SK-N-SH (cell line): ENCODE results near the gene IL1R1. TPM values are rescaled to one million over a fixed set of nuclear protein-coding genes. Genes with fewer than 3 reads are reported as not detected.
"Not testable (repeated sequence)": the region's sequence is repeated elsewhere in the genome, so short reads cannot be mapped to it uniquely, and the experiment has no call there.

ENCODE experiments used
- CTCF ChIA-PET: fragments of 300-600, 350-600 bp; formaldehyde crosslinking; extraction: SDS; loops from one replicate; lab custom pipeline; 2021; lab: Yijun Ruan, JAX
- POLR2A ChIA-PET: fragments of 350-600 bp; sonication (Branson Sonifier 250); formaldehyde crosslinking; extraction: SDS; loops from one replicate; lab custom pipeline; 2020; ENCODE audit warnings: antibody characterized with exemption, inconsistent platforms; lab: Yijun Ruan, JAX
- DNase-seq: peaks from one replicate; pipeline ENCODE4 v3.0.0; 2012
- H2AFZ ChIP-seq: fragments of 200-600 bp; sonication (generic); 2 replicates; pipeline ENCODE4 v1.8.1; 2016; ENCODE audit warnings: antibody characterized with exemption, mild to moderate bottlenecking, low read depth
- H3F3A ChIP-seq: fragments of 200-600 bp; sonication (generic); replicated peaks from 2 replicates; pipeline ENCODE3; 2016; ENCODE audit warnings: antibody characterized with exemption, mild to moderate bottlenecking; ENCODE audit not compliant: insufficient read depth
- H3K27ac ChIP-seq, 2 experiments: fragments of 200-500 bp in 1 of 2; fragments of 200-600 bp in 1 of 2; sonication (Bioruptor generic) in 1 of 2; sonication (generic), shearing (Covaris generic) in 1 of 2; 2 replicates each; pipeline versions ENCODE4 v1.5.1 to v1.6.1; 2014 to 2016; ENCODE audit warnings: low read depth in 2 of 2, inconsistent platforms in 1 of 2, low read length in 1 of 2, mild to moderate bottlenecking in 1 of 2, mixed read lengths in 1 of 2
- H3K27me3 ChIP-seq: fragments of 200-600 bp; sonication (generic), shearing (Covaris generic); 2 replicates; pipeline ENCODE4 v1.6.1; 2016; ENCODE audit warnings: mixed run types; ENCODE audit not compliant: insufficient read depth
- H3K36me3 ChIP-seq, 2 experiments: fragments of 200-500 bp in 1 of 2; fragments of 200-600 bp in 1 of 2; sonication (Bioruptor generic) in 1 of 2; sonication (generic) in 1 of 2; replicated peaks in 1 of 2; 2 replicates each; pipeline versions ENCODE3 to v1.5.1; 2014 to 2016; ENCODE audit warnings: low read length in 1 of 2, mild to moderate bottlenecking in 1 of 2; ENCODE audit not compliant: insufficient read depth in 2 of 2, control insufficient read depth in 1 of 2
- H3K4me1 ChIP-seq, 2 experiments: fragments of 200-500 bp in 1 of 2; fragments of 200-600 bp in 1 of 2; sonication (Bioruptor generic) in 1 of 2; sonication (generic), shearing (Covaris generic) in 1 of 2; 2 replicates each; pipeline versions ENCODE4 v1.5.1 to v1.6.1; 2014 to 2016; ENCODE audit warnings: low read depth in 1 of 2, low read length in 1 of 2, mixed run types in 1 of 2; ENCODE audit not compliant: insufficient read depth in 2 of 2, control insufficient read depth in 1 of 2
- H3K4me2 ChIP-seq: fragments of 200-600 bp; sonication (generic), shearing (Covaris generic); 2 replicates; pipeline ENCODE4 v1.6.1; 2017; ENCODE audit warnings: mixed run types
- H3K4me3 ChIP-seq, 2 experiments: fragments of 200-500 bp in 1 of 2; fragments of 200-600 bp in 1 of 2; sonication (Bioruptor generic) in 1 of 2; sonication (generic), shearing (Covaris generic) in 1 of 2; 2 replicates each; pipeline versions ENCODE4 v1.5.1 to v1.8.1; 2014 to 2016; ENCODE audit warnings: low read depth in 2 of 2, inconsistent platforms in 1 of 2, low read length in 1 of 2, mild to moderate bottlenecking in 1 of 2, mixed read lengths in 1 of 2, moderate library complexity in 1 of 2
- H3K79me2 ChIP-seq: fragments of 200-600 bp; sonication (generic); 2 replicates; pipeline ENCODE4 v1.8.1; 2017; ENCODE audit warnings: mild to moderate bottlenecking; ENCODE audit not compliant: insufficient read depth
- H3K9ac ChIP-seq: fragments of 200-600 bp; sonication (generic); 2 replicates; pipeline ENCODE4 v1.6.1; 2017; ENCODE audit warnings: mixed run types
- H3K9me2 ChIP-seq: fragments of 200-600 bp; sonication (generic); 2 replicates; pipeline ENCODE4 v1.6.1; 2017; ENCODE audit warnings: mixed run types
- H3K9me3 ChIP-seq: fragments of 200-600 bp; sonication (generic); 2 replicates; pipeline ENCODE4 v1.6.1; 2017; ENCODE audit warnings: mixed run types, mild to moderate bottlenecking, moderate library complexity
- H4K20me1 ChIP-seq: fragments of 200-600 bp; sonication (generic); 2 replicates; pipeline ENCODE4 v1.6.1; 2017; ENCODE audit warnings: mild to moderate bottlenecking, mixed run types; ENCODE audit not compliant: insufficient read depth
- ELF1 ChIP-seq: IDR thresholded peaks from 2 replicates; pipeline ENCODE4 v1.4.0; 2012
- FOXJ3 ChIP-seq: sonication (generic); formaldehyde crosslinking; IDR thresholded peaks from 2 replicates; pipeline ENCODE4 v1.5.1; 2020; ENCODE audit warnings: mild to moderate bottlenecking, missing genetic modification reagents
- REST ChIP-seq: IDR thresholded peaks from 2 replicates; pipeline ENCODE4 v1.6.1; 2012; ENCODE audit warnings: mild to moderate bottlenecking, low read depth, low read length, moderate library complexity
- TEAD4 ChIP-seq: IDR thresholded peaks from 2 replicates; pipeline ENCODE4 v1.4.0; 2012; ENCODE audit warnings: mild to moderate bottlenecking, borderline replicate concordance; ENCODE audit not compliant: insufficient read depth
- WGBS: methylation state at CpG from one replicate; pipeline ENCODE4 v1.1.6; 2017; ENCODE audit warnings: low lambda C conversion rate; 5-methylcytosine and 5-hydroxymethylcytosine counted together
- polyA plus RNA-seq, 3 experiments: library from polyadenylated mRNA; depleted of rRNA; stranded (reverse); fragments of >200 nt; gene quantifications; 2 replicates each; pipeline ENCODE4 v1.2.3, GENCODE V29; 2012

IL1R1 gene
- polyA plus RNA-seq, 1 of the 3 experiments (the other 2 are of a cell fraction) = 13.3 TPM

- TF ChIP-seq REST (no peak), FOXJ3 (CRISPR knock-in tag) (no peak), ELF1 (no peak)
Measured at GRCh38 chr2:102106133-102106556, 36.4 kb upstream of the IL1R1 start (continued).

GRCh38 chr2:102106813-102107740, 35.5 kb upstream of the IL1R1 start:
- H2AFZ ChIP-seq, H3K9me3 ChIP-seq, DNase-seq, H3K4me2 ChIP-seq, H3K36me3 ChIP-seq, H3K79me2 ChIP-seq, H3K9ac ChIP-seq, H3K4me3 ChIP-seq, CTCF ChIA-PET, H3K27me3 ChIP-seq, H3K9me2 ChIP-seq, H3K4me1 ChIP-seq, POLR2A ChIA-PET, H3F3A ChIP-seq, H4K20me1 ChIP-seq, H3K27ac ChIP-seq: not testable (repeated sequence)
- WGBS = 60% methylated on average over 6 of the region's 6 CpGs

GRCh38 chr2:102107741-102108070, 34.8 kb upstream of the IL1R1 start:
- Histone ChIP-seq H2AFZ (no peak overlapping the region), H3K9ac (no peak overlapping the region), H3K4me2 (no peak overlapping the region)
- DNase-seq = no peak
- TF ChIP-seq TEAD4 = no peak
- TF ChIP-seq, all 33 proteins: peak for 0
- H3K79me2 ChIP-seq = no peaks in the 10 kb centered on the region; the same call in 1 of the 2 replicates
- CTCF ChIA-PET = interaction anchor here (0.8 to 1.0 kb wide), 2 partner anchors 15 to 133 kb away, joined by 3 read pairs; no protein-coding TSS in a partner anchor
- H3K27ac ChIP-seq = no peak overlapping the region
- no peaks in the 10 kb centered on the region for H3K9me2 ChIP-seq
- H3K4me3 ChIP-seq = no peak overlapping the region
- peaks cover under 1% of the 10 kb centered on the region for H3F3A ChIP-seq
- POLR2A ChIA-PET = no interaction called here
- H4K20me1 ChIP-seq = no peaks in the 10 kb centered on the region
- H3K4me1 ChIP-seq = peaks cover 0 to 4% of the 10 kb centered on the region in 2 experiments; a peak in 1 of 4 replicates
- H3K27me3 ChIP-seq = no peaks in the 10 kb centered on the region
- no peaks in the 10 kb centered on the region for H3K9me3 ChIP-seq
- whole genome bisulfite sequencing = 33% methylated on average over 3 of the region's 3 CpGs
- H3K36me3 ChIP-seq = no peaks in the 10 kb centered on the region
